H1 (cell line): ENCODE measurements around the gene TMEM147. TPM values are rescaled to one million over a fixed set of nuclear protein-coding genes. Genes with fewer than 3 reads are reported as not detected.

Experiments used
- CTCF ChIA-PET: fragments of 300-600 bp; sonication (Branson Sonifier 250); formaldehyde crosslinking; loops from one replicate; lab custom pipeline; 2021; ENCODE audit not compliant: partially characterized antibody; lab: Charles Lee
- POLR2A ChIA-PET: fragments of 300-600 bp; sonication (Branson Sonifier 250); formaldehyde crosslinking; loops from one replicate; lab custom pipeline; 2021; ENCODE audit warnings: inconsistent platforms; ENCODE audit not compliant: partially characterized antibody; lab: Charles Lee
- DNase-seq, 2 experiments: peaks; one replicate each; pipeline versions ENCODE4 v3.0.0 to v3.0.0-alpha.2; 2010 to 2022; ENCODE audit warnings: low spot score in 2 of 2, low read depth in 1 of 2, mixed read lengths in 1 of 2
- FAIRE-seq: peaks from 2 replicates; lab custom pipeline; 2011; peaks lifted over from hg19 to GRCh38; lab: Jason Lieb, UNC
- H2AFZ ChIP-seq: 2 replicates; pipeline ENCODE4 v1.8.1; 2012; ENCODE audit warnings: low read length, inconsistent platforms
- H2AK5ac ChIP-seq: 2 replicates; pipeline ENCODE4 v1.6.1; 2013; ENCODE audit warnings: low read depth, low read length
- H2BK120ac ChIP-seq: replicated peaks from 2 replicates; pipeline ENCODE3; 2013; ENCODE audit warnings: low read depth, low read length, inconsistent platforms
- H2BK12ac ChIP-seq: 2 replicates; pipeline ENCODE4 v1.6.1; 2013; ENCODE audit warnings: low read depth, low read length
- H2BK15ac ChIP-seq: 2 replicates; pipeline ENCODE4 v1.6.1; 2013; ENCODE audit warnings: low read length
- H2BK20ac ChIP-seq: 2 replicates; pipeline ENCODE4 v1.6.1; 2013; ENCODE audit warnings: low read length
- H2BK5ac ChIP-seq: 2 replicates; pipeline ENCODE4 v1.6.1; 2013; ENCODE audit warnings: low read depth, low read length
- H3K14ac ChIP-seq: 2 replicates; pipeline ENCODE4 v1.6.1; 2013; ENCODE audit warnings: inconsistent platforms; ENCODE audit not compliant: insufficient read length
- H3K18ac ChIP-seq: 2 replicates; pipeline ENCODE4 v1.6.1; 2013; ENCODE audit warnings: low read length; ENCODE audit errors: extremely low read depth
- H3K23ac ChIP-seq: 2 replicates; pipeline ENCODE4 v1.6.1; 2013; ENCODE audit warnings: inconsistent platforms; ENCODE audit not compliant: insufficient read length
- H3K23me2 ChIP-seq: 2 replicates; pipeline ENCODE4 v1.6.1; 2013; ENCODE audit warnings: low read depth, low read length
- H3K27ac ChIP-seq: 2 replicates; pipeline ENCODE4 v1.6.1; 2011; ENCODE audit warnings: low read depth, low read length, inconsistent platforms
- H3K27me3 ChIP-seq, 4 experiments: replicated peaks in 1 of 4; 1 replicate in 1 of 4; 2 replicates in 3 of 4; pipeline versions ENCODE4 v1.6.1 to v1.8.1; 2011 to 2013; ENCODE audit warnings: low read length in 3 of 4, mild to moderate bottlenecking in 3 of 4, inconsistent platforms in 2 of 4, mixed read lengths in 2 of 4, moderate library complexity in 1 of 4; ENCODE audit not compliant: control insufficient read depth in 3 of 4, insufficient read depth in 3 of 4; ENCODE audit errors: extremely low read depth in 1 of 4
- H3K36me3 ChIP-seq, 4 experiments: 2 replicates each; pipeline versions ENCODE4 v1.6.1 to v1.8.1; 2011 to 2013; ENCODE audit warnings: mild to moderate bottlenecking in 4 of 4, low read length in 3 of 4, moderate library complexity in 2 of 4, control low read depth in 1 of 4, inconsistent platforms in 1 of 4; ENCODE audit not compliant: insufficient read depth in 4 of 4, control insufficient read depth in 2 of 4
- H3K4ac ChIP-seq: replicated peaks from 2 replicates; pipeline ENCODE3; 2013; ENCODE audit warnings: low read length, low read depth, mixed read lengths, inconsistent platforms; ENCODE audit not compliant: insufficient read length
- H3K4me1 ChIP-seq, 4 experiments: replicated peaks in 1 of 4; 1 replicate in 1 of 4; 2 replicates in 3 of 4; pipeline versions ENCODE4 v1.6.1 to v1.8.1; 2011 to 2013; ENCODE audit warnings: low read length in 3 of 4, inconsistent platforms in 2 of 4, mixed read lengths in 1 of 4; ENCODE audit not compliant: insufficient read depth in 4 of 4, control insufficient read depth in 3 of 4
- H3K4me2 ChIP-seq, 2 experiments: 2 replicates each; pipeline versions ENCODE4 v1.6.1 to v1.8.1; 2011 to 2013; ENCODE audit warnings: low read depth in 2 of 2, low read length in 2 of 2, control low read depth in 1 of 2, inconsistent platforms in 1 of 2, mild to moderate bottlenecking in 1 of 2; ENCODE audit not compliant: insufficient read depth in 1 of 2
- H3K4me3 ChIP-seq, 4 experiments: fragments of 200-600, 300-600 bp in 1 of 4; sonication (generic), shearing (Covaris generic), sonication (Bioruptor Twin) in 1 of 4; 2 replicates each; pipeline versions ENCODE4 v1.5.1 to v1.8.1; 2011 to 2016; ENCODE audit warnings: low read length in 4 of 4, low read depth in 3 of 4, control low read depth in 2 of 4, inconsistent platforms in 2 of 4, mild to moderate bottlenecking in 2 of 4, mixed read lengths in 1 of 4, moderate library complexity in 1 of 4; ENCODE audit not compliant: insufficient read depth in 2 of 4; ENCODE audit errors: extremely low read depth in 1 of 4
- H3K56ac ChIP-seq: replicated peaks from 2 replicates; pipeline ENCODE3; 2013; ENCODE audit warnings: low read depth, mild to moderate bottlenecking, mixed read lengths, low read length, inconsistent platforms; ENCODE audit not compliant: insufficient read length
- H3K79me1 ChIP-seq: 2 replicates; pipeline ENCODE4 v1.6.1; 2013; ENCODE audit warnings: low read depth, low read length, control low read depth
- H3K79me2 ChIP-seq, 2 experiments: 2 replicates each; pipeline versions ENCODE4 v1.6.1 to v1.8.1; 2012 to 2013; ENCODE audit warnings: low read length in 2 of 2, mild to moderate bottlenecking in 2 of 2, inconsistent platforms in 1 of 2; ENCODE audit not compliant: insufficient read depth in 2 of 2, control insufficient read depth in 1 of 2
- H3K9ac ChIP-seq, 4 experiments: replicated peaks in 1 of 4; 1 replicate in 1 of 4; 2 replicates in 3 of 4; pipeline versions ENCODE4 v1.6.1 to v1.8.1; 2011 to 2013; ENCODE audit warnings: low read depth in 3 of 4, low read length in 3 of 4, control low read depth in 2 of 4, mild to moderate bottlenecking in 2 of 4, moderate library complexity in 2 of 4, inconsistent platforms in 1 of 4; ENCODE audit errors: extremely low read depth in 1 of 4
- H3K9me3 ChIP-seq, 2 experiments: 2 replicates each; pipeline versions ENCODE4 v1.6.1 to v1.8.1; 2012 to 2013; ENCODE audit warnings: mild to moderate bottlenecking in 2 of 2, moderate library complexity in 2 of 2, control low read depth in 1 of 2, inconsistent platforms in 1 of 2, low read depth in 1 of 2, low read length in 1 of 2, mixed read lengths in 1 of 2; ENCODE audit not compliant: insufficient read depth in 2 of 2
- H4K20me1 ChIP-seq, 2 experiments: replicated peaks in 1 of 2; 2 replicates each; pipeline versions ENCODE3 to v1.8.1; 2011 to 2013; ENCODE audit warnings: inconsistent platforms in 2 of 2, low read length in 2 of 2, mild to moderate bottlenecking in 1 of 2; ENCODE audit not compliant: insufficient read depth in 2 of 2, control insufficient read depth in 1 of 2
- H4K5ac ChIP-seq: 2 replicates; pipeline ENCODE4 v1.6.1; 2013; ENCODE audit warnings: low read length, low read depth, mixed read lengths, inconsistent platforms; ENCODE audit not compliant: insufficient read length
- H4K8ac ChIP-seq: 2 replicates; pipeline ENCODE4 v1.8.0; 2013; ENCODE audit warnings: mild to moderate bottlenecking, moderate library complexity, low read length, inconsistent platforms; ENCODE audit not compliant: insufficient read depth; ENCODE audit errors: extremely low read depth
- H4K91ac ChIP-seq: replicated peaks from 2 replicates; pipeline ENCODE3; 2013; ENCODE audit warnings: low read length, mixed read lengths, inconsistent platforms; ENCODE audit not compliant: insufficient read length
- HDAC2 ChIP-seq, 2 experiments: fragments of 300-600 bp in 1 of 2; sonication (generic) in 1 of 2; IDR thresholded peaks; 2 replicates each; pipeline ENCODE4 v1.6.1; 2011 to 2012; ENCODE audit warnings: low read depth in 2 of 2, low read length in 2 of 2, mild to moderate bottlenecking in 2 of 2, moderate library complexity in 2 of 2, borderline replicate concordance in 1 of 2, inconsistent platforms in 1 of 2
- TAF7 ChIP-seq: optimal IDR thresholded peaks from 2 replicates; pipeline ENCODE3; 2011; ENCODE audit warnings: low read depth, mild to moderate bottlenecking, inconsistent platforms, low read length, moderate library complexity, borderline replicate concordance
- WGBS, 2 experiments: shearing (Covaris generic) in 1 of 2; methylation state at CpG; one replicate each; pipeline versions ENCODE4 v1.1.6 to v1.1.7; 2013 to 2015; ENCODE audit warnings: low lambda C conversion rate in 2 of 2, mixed read lengths in 2 of 2, inconsistent platforms in 1 of 2, low coverage in 1 of 2, missing lambda C conversion rate in 1 of 2; ENCODE audit not compliant: insufficient replicate concordance in 2 of 2, insufficient coverage in 1 of 2, insufficient read length in 1 of 2; ENCODE audit errors: extremely low coverage in 1 of 2, missing lambda C conversion rate in 1 of 2; 5-methylcytosine and 5-hydroxymethylcytosine counted together
- polyA plus RNA-seq, 7 experiments: library from polyadenylated mRNA; depleted of rRNA in 3 of 7; stranded (reverse) in 5 of 7; unstranded in 2 of 7; fragments of >200 nt in 5 of 7; fragments of 200-250 nt in 2 of 7; gene quantifications; 1 replicate in 5 of 7; 2 replicates in 1 of 7; 4 replicates in 1 of 7; pipeline versions ENCODE4 v1.2.1 to v1.2.3, GENCODE V29; 2011 to 2013; ENCODE audit warnings: missing spikeins in 2 of 7, mixed read lengths in 2 of 7
- total RNA-seq: library from RNA; stranded (reverse); fragmentation: NEBNext Ultra II Directional; extraction: Animal tissue kit (Norgen Biotek cat#: 25700); gene quantifications from 2 replicates; pipeline ENCODE4 v1.2.1, GENCODE V29; 2021
- TF ChIP-seq, protein P1 (sequence below): IDR thresholded peaks from 2 replicates; pipeline ENCODE4 v1.6.1; 2012; ENCODE audit warnings: low read length, inconsistent platforms

Gene TMEM147
- total and polyA plus RNA-seq, 2 of the 8 experiments (the other 6 are each of a cell fraction or from before 2014, with no cell fraction given) = 159 to 418 TPM

DNA sequence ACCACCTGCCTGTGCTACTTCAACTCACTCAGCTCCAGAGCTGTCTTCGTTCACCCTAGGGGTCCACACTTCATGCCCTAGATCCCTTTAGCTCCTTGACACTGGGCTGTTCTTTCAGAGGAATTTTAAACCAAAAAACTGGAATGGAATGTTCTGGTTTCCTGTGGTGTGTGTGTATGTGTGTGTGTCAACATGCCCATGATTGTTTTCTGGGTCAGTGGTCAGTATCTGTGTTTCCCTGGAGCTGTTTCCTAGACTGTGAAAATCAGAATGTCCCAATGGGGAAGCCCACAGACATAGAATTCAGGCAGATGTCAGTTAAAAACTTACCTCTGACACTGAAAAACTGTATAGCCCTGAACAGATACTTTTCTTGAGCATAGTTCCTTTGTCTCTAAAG, 41.9 kb downstream of the TMEM147 start:
- H3K4me2 ChIP-seq = no peak overlapping the region
- no peaks in the 10 kb centered on the region for H3K79me1 ChIP-seq
- H3K9me3 ChIP-seq = no peaks in the 10 kb centered on the region; a peak in 1 of 4 replicates
- DNase-seq = no peak
- H3K14ac ChIP-seq = no peak overlapping the region
- H3K56ac ChIP-seq = no peak overlapping the region
- no peaks in the 10 kb centered on the region for H3K36me3 ChIP-seq
- H3K79me2 ChIP-seq = no peaks in the 10 kb centered on the region
- H3K18ac ChIP-seq = no peak overlapping the region
- CTCF ChIA-PET = interaction anchor here (0.7 to 10.2 kb wide), 3 partner anchors 12 to 39 kb away, joined by 4 to 90 read pairs (median 65); no protein-coding TSS in a partner anchor
- H2BK15ac ChIP-seq = no peak overlapping the region
- no peak overlapping the region for H2BK12ac ChIP-seq
- no peak overlapping the region for H3K27ac ChIP-seq
- 73% methylated on average over 1 of the region's 1 CpG; no CpG with 5 or more reads in 1 of the 2 experiments for WGBS, 2 experiments
- no peak overlapping the region for H4K91ac ChIP-seq
- H4K8ac ChIP-seq = no peak overlapping the region
- H2BK120ac ChIP-seq = no peak overlapping the region
- POLR2A ChIA-PET = interaction anchor here (1.3 to 1.6 kb wide), 3 partner anchors 17 to 77 kb away, joined by 3 to 4 read pairs (median 4); partner anchors contain the start of gene DMKN
- no peaks in the 10 kb centered on the region for H3K23me2 ChIP-seq
- no peaks in the 10 kb centered on the region; a peak in 3 of 7 replicates for H3K27me3 ChIP-seq
- TF ChIP-seq, protein P1, sequence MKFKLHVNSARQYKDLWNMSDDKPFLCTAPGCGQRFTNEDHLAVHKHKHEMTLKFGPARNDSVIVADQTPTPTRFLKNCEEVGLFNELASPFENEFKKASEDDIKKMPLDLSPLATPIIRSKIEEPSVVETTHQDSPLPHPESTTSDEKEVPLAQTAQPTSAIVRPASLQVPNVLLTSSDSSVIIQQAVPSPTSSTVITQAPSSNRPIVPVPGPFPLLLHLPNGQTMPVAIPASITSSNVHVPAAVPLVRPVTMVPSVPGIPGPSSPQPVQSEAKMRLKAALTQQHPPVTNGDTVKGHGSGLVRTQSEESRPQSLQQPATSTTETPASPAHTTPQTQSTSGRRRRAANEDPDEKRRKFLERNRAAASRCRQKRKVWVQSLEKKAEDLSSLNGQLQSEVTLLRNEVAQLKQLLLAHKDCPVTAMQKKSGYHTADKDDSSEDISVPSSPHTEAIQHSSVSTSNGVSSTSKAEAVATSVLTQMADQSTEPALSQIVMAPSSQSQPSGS = no peak
- TF ChIP-seq TAF7 (no peak), HDAC2 (IDR thresholded peaks at IDR 0.05; ENCODE audit: borderline replicate concordance in 1 of 2, low read depth in 2 of 2, low read length in 2 of 2) (no peak)
- no peak overlapping the region for H2AK5ac ChIP-seq
- H3K4me3 ChIP-seq = no peak overlapping the region
- no peak overlapping the region for H2AFZ ChIP-seq
- no peaks in the 10 kb centered on the region for H3K4me1 ChIP-seq
- H3K4ac ChIP-seq = no peak overlapping the region
- H2BK20ac ChIP-seq = no peak overlapping the region
- no peak for FAIRE-seq
- H3K23ac ChIP-seq = no peak overlapping the region
- no peak overlapping the region for H3K9ac ChIP-seq
- H4K5ac ChIP-seq = no peak overlapping the region
- H2BK5ac ChIP-seq = no peak overlapping the region
- no peaks in the 10 kb centered on the region for H4K20me1 ChIP-seq
